ENCODE measurements around the gene LMNTD2.

DNA sequence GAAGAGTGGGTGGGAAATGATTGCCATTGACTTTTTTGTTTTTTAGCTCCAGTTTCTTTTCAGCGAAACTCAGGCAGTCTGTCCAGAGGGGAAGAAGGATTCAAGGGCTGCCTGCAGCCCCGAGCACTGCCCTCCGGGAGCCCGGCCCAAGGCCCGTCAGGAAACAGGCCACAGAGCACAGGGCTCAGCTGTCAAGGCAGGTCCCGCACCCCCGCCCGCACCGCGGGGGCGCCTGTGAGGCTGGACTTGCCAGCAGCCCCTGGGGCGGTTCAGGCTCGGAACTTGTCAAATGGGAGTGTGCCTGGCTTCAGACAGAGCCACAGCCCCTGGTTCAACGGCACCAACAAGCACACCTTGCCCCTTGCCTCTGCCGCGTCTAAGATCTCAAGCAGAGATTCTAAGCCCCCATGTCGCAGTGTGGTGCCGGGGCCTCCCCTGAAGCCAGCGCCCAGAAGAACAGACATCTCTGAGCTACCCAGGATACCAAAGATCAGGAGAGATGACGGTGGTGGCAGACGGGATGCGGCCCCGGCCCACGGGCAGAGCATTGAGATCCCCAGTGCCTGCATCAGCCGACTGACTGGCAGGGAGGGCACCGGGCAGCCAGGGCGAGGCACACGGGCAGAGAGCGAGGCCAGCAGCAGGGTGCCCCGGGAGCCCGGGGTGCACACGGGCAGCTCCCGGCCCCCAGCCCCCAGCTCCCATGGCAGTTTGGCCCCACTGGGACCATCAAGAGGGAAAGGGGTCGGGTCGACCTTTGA lies 46.7 kb upstream of the LMNTD2 start:
- TF ChIP-seq EZH2 (IDR thresholded peaks at IDR 0.05; ENCODE audit: borderline replicate concordance, insufficient read depth, low read length, poor library complexity, severe bottlenecking) (no peak), RAD21 (conservative IDR thresholded peaks at IDR 0.05) (no peak), TAF1 (IDR thresholded peaks at IDR 0.05; ENCODE audit: low read depth) (no peak), SMC3 (conservative IDR thresholded peaks at IDR 0.05; ENCODE audit: poor library complexity) (no peak), EP300 (conservative IDR thresholded peaks at IDR 0.05; ENCODE audit: poor library complexity, severe bottlenecking) (no peak), POLR2AphosphoS5 (IDR thresholded peaks at IDR 0.05) (no peak)
- TF ChIP-seq, protein P1, sequence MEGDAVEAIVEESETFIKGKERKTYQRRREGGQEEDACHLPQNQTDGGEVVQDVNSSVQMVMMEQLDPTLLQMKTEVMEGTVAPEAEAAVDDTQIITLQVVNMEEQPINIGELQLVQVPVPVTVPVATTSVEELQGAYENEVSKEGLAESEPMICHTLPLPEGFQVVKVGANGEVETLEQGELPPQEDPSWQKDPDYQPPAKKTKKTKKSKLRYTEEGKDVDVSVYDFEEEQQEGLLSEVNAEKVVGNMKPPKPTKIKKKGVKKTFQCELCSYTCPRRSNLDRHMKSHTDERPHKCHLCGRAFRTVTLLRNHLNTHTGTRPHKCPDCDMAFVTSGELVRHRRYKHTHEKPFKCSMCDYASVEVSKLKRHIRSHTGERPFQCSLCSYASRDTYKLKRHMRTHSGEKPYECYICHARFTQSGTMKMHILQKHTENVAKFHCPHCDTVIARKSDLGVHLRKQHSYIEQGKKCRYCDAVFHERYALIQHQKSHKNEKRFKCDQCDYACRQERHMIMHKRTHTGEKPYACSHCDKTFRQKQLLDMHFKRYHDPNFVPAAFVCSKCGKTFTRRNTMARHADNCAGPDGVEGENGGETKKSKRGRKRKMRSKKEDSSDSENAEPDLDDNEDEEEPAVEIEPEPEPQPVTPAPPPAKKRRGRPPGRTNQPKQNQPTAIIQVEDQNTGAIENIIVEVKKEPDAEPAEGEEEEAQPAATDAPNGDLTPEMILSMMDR (IDR thresholded peaks at IDR 0.05; ENCODE audit: poor library complexity, severe bottlenecking): no peak
- TF ChIP-seq, protein P2, sequence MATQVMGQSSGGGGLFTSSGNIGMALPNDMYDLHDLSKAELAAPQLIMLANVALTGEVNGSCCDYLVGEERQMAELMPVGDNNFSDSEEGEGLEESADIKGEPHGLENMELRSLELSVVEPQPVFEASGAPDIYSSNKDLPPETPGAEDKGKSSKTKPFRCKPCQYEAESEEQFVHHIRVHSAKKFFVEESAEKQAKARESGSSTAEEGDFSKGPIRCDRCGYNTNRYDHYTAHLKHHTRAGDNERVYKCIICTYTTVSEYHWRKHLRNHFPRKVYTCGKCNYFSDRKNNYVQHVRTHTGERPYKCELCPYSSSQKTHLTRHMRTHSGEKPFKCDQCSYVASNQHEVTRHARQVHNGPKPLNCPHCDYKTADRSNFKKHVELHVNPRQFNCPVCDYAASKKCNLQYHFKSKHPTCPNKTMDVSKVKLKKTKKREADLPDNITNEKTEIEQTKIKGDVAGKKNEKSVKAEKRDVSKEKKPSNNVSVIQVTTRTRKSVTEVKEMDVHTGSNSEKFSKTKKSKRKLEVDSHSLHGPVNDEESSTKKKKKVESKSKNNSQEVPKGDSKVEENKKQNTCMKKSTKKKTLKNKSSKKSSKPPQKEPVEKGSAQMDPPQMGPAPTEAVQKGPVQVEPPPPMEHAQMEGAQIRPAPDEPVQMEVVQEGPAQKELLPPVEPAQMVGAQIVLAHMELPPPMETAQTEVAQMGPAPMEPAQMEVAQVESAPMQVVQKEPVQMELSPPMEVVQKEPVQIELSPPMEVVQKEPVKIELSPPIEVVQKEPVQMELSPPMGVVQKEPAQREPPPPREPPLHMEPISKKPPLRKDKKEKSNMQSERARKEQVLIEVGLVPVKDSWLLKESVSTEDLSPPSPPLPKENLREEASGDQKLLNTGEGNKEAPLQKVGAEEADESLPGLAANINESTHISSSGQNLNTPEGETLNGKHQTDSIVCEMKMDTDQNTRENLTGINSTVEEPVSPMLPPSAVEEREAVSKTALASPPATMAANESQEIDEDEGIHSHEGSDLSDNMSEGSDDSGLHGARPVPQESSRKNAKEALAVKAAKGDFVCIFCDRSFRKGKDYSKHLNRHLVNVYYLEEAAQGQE (IDR thresholded peaks at IDR 0.05; ENCODE audit: borderline replicate concordance): no peak
